ENCODE data around the gene CTSD. TPM values are rescaled to one million over a fixed set of nuclear protein-coding genes. Genes with fewer than 3 reads are reported as not detected.

The CTSD gene
- total and polyA plus RNA-seq, 2 of the 8 experiments (the other 6 are each of a cell fraction or from before 2014, with no cell fraction given), result 169 to 173 TPM

DNA sequence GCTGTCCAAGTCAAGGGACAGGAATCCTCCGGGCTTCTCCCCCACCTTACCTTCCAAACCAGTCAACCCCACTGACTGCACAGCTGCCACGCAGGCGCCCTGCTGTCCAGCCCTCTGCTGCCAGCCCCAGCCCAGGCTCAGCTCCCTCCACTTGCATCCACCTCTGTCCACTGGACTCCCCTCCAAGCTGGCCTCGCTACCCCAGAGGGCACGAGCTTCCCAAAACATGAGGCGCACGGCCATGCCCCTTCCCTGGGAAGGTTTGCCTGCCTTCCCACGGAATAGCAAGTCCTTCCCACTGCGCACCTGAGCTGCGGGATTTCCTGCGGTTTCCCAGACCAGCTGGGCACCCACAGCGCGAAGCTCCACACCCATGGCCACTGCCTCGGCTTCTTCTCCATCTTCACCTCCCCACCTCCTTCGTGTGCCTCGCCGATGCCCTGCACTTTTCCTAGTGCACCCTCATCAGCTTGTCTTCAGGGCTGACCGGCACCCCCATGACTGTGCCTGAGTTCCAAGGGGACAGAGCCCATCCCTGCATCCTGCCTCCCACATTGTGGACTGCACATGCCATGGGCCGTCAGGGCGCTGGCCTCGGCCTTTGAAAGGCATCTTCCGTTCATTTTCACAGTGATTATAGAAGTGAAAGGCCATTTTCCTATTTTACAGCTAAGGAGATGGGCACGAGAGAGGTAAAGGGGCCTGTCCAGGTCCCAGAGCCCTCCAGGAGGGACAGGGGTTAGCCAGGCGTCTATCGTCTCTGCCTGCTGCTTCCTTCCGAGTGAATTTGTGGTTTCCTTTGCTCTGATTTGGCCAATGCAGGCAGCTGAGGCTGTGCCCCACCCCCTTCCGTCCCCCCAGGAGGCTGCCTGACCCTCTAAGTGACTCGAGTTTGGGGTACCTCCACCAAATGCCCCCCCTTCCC lies 29.7 kb downstream of the CTSD start:
- Histone ChIP-seq H3K23ac (ENCODE audit: insufficient read length) (no peak overlapping the region), H2BK5ac (ENCODE audit: low read depth, low read length) (no peak overlapping the region), H3K4me3 (ENCODE audit: extremely low read depth in 1 of 4, insufficient read depth in 2 of 4, low read depth in 3 of 4, low read length in 4 of 4) (no peak overlapping the region), H2BK120ac (replicated peaks; ENCODE audit: low read depth, low read length) (no peak overlapping the region), H3K4me2 (ENCODE audit: insufficient read depth in 1 of 2, low read depth in 2 of 2, low read length in 2 of 2) (no peak overlapping the region), H4K20me1 (replicated peaks in 1 of 2; ENCODE audit: control insufficient read depth in 1 of 2, insufficient read depth in 2 of 2, low read length in 2 of 2) (peaks cover 2 to 10% of the 10 kb centered on the region in 2 experiments), H3K36me3 (ENCODE audit: control insufficient read depth in 2 of 4, insufficient read depth in 4 of 4, low read length in 3 of 4) (peaks cover 0 to 4% (median 0%) of the 10 kb centered on the region in 4 experiments; a peak in 1 of 8 replicates), H3K23me2 (ENCODE audit: low read depth, low read length) (peaks cover 16% of the 10 kb centered on the region), H2AK5ac (ENCODE audit: low read depth, low read length) (no peak overlapping the region), H3K4ac (replicated peaks; ENCODE audit: insufficient read length, low read depth, low read length) (no peak overlapping the region), H3K9ac (replicated peaks in 1 of 4; ENCODE audit: extremely low read depth in 1 of 4, low read depth in 3 of 4, low read length in 3 of 4) (no peak overlapping the region), H2BK12ac (ENCODE audit: low read depth, low read length) (no peak overlapping the region), H3K18ac (ENCODE audit: extremely low read depth, low read length) (no peak overlapping the region), H2BK15ac (ENCODE audit: low read length) (no peak overlapping the region), H4K91ac (replicated peaks; ENCODE audit: insufficient read length, low read length) (no peak overlapping the region), H4K5ac (ENCODE audit: insufficient read length, low read depth, low read length) (no peak overlapping the region), H3K79me1 (ENCODE audit: low read depth, low read length) (no peaks in the 10 kb centered on the region), H2AFZ (ENCODE audit: low read length) (no peak overlapping the region), H2BK20ac (ENCODE audit: low read length) (no peak overlapping the region), H3K27ac (ENCODE audit: low read depth, low read length) (no peak overlapping the region), H3K27me3 (replicated peaks in 1 of 4; ENCODE audit: control insufficient read depth in 3 of 4, extremely low read depth in 1 of 4, insufficient read depth in 3 of 4, low read length in 3 of 4) (peaks cover 0 to 5% (median 1%) of the 10 kb centered on the region in 4 experiments; a peak in 4 of 7 replicates), H4K8ac (ENCODE audit: extremely low read depth, insufficient read depth, low read length) (peak overlapping the region; percentile 60), H3K14ac (ENCODE audit: insufficient read length) (no peak overlapping the region), H3K9me3 (ENCODE audit: insufficient read depth in 2 of 2, low read depth in 1 of 2, low read length in 1 of 2) (peaks cover 0 to 4% of the 10 kb centered on the region in 2 experiments; a peak in 2 of 4 replicates), H3K4me1 (replicated peaks in 1 of 4; ENCODE audit: control insufficient read depth in 3 of 4, insufficient read depth in 4 of 4, low read length in 3 of 4) (no peaks in the 10 kb centered on the region; a peak in 1 of 7 replicates), H3K79me2 (ENCODE audit: control insufficient read depth in 1 of 2, insufficient read depth in 2 of 2, low read length in 2 of 2) (peaks cover 0 to 7% of the 10 kb centered on the region in 2 experiments; a peak in 1 of 4 replicates), H3K56ac (replicated peaks; ENCODE audit: insufficient read length, low read depth, low read length) (no peak overlapping the region)
- ChIA-PET CTCF (ENCODE audit: partially characterized antibody) (interaction anchor here (1.0 to 2.6 kb wide), 8 partner anchors 10 to 416 kb away, joined by 3 to 13 read pairs (median 4); no protein-coding TSS in a partner anchor), POLR2A (ENCODE audit: partially characterized antibody) (no interaction called here)
- no peak for TF ChIP-seq TEAD4 (IDR thresholded peaks at IDR 0.05; ENCODE audit: low read depth, low read length)
- TF ChIP-seq, protein P1, sequence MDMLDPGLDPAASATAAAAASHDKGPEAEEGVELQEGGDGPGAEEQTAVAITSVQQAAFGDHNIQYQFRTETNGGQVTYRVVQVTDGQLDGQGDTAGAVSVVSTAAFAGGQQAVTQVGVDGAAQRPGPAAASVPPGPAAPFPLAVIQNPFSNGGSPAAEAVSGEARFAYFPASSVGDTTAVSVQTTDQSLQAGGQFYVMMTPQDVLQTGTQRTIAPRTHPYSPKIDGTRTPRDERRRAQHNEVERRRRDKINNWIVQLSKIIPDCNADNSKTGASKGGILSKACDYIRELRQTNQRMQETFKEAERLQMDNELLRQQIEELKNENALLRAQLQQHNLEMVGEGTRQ (IDR thresholded peaks at IDR 0.05; ENCODE audit: low read length), result no peak
- no peak for TF ChIP-seq SIN3A (conservative IDR thresholded peaks at IDR 0.05 in 1 of 2, IDR thresholded peaks at IDR 0.05 in 1 of 2; ENCODE audit: low read depth in 1 of 2, low read length in 2 of 2)
- DNase-seq (ENCODE audit: low read depth in 1 of 2, low spot score in 2 of 2) (no peak), FAIRE-seq (no peak)
- 86% methylated on average over 28 of the region's 28 CpGs; no CpG with 5 or more reads in 1 of the 2 experiments for WGBS, 2 experiments (ENCODE audit: extremely low coverage in 1 of 2, insufficient coverage in 1 of 2, insufficient read length in 1 of 2, insufficient replicate concordance in 2 of 2, low coverage in 1 of 2, low lambda C conversion rate in 2 of 2, missing lambda C conversion rate in 1 of 2)
